GM15510 (cell line): Measurements from ENCODE around the gene OGFOD3.

Experiments used
- POLR2A ChIP-seq: IDR thresholded peaks from 3 replicates; pipeline ENCODE4 v1.6.1; 2011; ENCODE audit warnings: borderline replicate concordance; ENCODE audit not compliant: insufficient read length; ENCODE audit errors: extremely low read depth

OGFOD3 gene

DNA sequence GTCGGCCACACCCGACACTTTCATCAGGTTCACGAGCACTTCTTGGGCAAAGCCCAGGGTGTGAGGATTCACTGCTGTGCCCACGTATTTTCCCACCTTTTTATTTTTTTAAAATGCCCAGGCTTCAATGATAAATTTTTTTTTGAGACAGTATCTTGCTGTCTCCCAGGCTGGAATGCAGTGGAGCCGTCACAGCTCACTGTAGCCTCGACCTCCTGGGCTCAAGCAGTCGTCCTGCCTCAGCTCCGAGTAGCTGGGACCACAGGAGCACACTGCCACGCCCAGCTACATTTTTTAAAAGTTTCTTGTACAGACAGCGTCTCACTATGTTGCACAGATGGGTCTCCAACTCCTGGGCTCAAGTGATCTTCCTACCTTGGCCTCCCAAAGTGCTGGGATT, 29.0 kb downstream of the OGFOD3 start:
- no peak for TF ChIP-seq POLR2A

DNA sequence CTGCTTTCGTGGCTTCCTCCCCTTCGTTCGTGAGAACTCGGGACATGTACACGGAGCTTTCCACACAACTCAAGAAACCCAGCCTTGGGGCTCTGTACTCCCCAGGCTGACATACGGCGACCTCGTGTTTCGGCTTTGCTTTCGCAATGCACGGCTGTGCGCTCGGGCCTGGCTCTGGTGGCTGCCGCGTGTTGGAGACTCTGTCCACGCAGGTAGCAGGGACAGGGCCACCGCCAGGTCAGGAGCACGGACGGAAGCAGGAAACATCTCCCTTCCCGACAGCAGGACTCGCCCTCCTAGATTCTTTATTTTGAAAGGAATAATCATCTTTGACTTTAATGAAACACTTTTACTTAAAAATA, 29.5 kb downstream of the OGFOD3 start:
- no peak for TF ChIP-seq POLR2A

DNA sequence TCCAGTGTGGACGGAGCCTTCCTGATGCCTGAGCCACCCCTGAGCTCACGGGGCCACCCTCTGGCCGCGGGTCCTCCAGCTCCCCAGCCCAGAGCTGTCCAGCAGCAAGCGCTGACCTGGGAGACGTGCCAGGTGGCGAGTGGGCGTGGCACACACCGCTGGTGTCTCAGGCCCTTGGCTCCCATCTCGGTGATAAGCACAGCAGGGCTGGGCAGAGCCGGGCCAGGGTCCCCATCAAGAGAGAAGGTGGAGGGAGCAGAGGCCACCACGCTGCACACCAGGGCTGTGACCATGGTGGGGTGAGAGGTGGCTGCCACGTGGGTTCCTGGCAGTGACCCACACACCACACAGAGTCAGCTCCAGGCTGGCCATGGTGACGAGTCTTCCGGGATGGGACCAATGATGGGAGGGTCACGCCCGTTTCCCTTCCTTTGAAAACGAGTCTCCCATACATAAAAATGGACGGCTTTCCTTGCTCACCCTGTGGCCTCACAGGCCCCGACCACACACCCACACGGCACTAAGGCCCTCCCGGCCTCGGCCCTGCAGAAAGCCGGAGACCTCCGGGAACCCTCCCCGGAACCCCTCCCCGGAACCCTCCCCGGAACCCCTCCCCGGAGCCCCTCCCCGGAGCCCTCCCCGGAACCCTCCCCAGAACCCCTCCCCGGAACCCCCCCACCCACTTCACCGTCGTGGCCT, 30.0 kb downstream of the OGFOD3 start:
- TF ChIP-seq POLR2A = no peak

DNA sequence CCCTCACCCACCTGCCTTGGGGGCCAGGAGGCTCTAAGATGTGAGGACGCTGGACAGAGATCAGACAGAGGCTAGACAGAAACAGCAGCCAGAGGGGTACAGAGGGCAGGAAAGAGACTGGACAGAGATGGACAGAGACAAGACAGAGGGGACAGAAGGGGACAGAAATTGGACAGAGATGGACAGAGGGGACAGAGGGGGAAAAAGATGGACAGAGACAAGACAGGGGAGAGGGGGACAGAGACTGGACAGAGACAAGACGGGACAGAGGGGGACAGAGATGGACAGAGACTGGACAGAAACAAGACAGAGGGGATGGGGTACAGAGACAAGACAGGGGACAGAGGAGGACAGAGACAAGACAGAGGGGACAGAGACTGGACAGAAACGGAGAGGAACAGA, 30.7 kb downstream of the OGFOD3 start:
- TF ChIP-seq POLR2A = no peak

DNA sequence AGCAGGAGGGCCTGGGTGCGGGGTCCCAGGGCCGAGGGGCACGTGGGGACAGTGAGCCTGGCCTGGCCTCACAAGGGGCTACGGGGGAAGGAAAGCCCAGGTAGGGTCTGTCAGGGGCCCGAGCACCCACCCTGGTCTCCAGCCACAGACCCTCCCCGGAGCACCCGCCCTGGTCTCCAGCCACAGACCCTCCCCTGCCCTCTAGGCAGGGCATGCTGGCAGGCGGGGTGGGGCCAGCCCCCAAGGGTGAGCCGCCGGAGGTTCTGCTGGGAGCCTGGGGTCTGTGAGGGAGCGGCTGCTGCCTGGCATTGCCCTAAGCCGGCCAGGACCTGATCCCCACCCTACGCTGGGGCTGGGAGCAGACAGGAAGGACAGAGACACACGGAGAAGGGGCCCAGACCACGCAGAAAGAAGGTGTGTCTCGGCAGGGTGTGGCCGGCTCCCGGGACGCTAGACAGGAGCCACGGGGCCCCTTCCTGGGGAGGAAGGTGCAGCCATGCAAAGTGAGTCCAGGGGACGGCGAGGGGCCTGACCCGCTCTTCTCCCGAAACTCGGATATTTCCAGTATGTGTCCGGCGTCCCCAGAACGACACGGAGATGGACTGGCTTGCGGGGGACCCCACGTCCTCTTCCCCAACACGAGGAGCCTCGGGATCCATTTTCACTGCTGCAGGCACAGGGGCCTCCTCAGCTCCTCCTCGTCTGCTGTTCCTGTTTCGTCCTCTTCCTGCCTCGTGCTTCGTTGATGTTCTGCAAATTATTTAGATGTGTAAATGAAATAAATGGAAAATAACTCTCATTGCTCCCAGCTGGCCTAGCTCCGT, 31.3 kb downstream of the OGFOD3 start:
- TF ChIP-seq POLR2A = no peak

DNA sequence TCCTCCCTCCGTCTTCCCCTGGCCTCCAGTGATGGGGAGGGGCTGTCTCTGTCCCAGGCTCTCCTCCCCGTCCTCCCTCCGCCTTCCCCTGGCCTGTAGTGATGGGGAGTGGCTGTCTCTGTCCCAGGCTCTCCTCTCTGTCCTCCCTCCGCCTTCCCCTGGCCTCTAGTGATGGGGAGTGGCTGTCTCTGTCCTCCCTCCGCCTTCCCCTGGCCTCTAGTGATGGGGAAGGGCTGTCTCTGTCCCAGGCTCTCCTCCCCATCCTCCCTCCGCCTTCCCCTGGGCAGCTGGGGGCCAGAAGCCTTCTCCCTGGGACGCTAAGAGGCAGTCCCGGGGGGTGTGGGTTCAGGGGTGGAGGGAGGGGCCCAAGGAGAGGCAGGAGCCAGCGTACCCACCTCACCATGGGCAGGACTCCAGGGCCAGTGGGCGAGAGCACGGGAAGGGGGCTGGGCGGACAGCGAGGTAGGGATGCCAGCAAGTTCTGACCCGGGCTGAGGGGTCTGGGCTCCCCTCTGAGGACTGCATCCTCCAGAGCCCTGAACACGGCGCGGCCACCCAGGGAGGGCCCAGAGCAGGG, 32.0 kb downstream of the OGFOD3 start:
- TF ChIP-seq POLR2A = no peak

DNA sequence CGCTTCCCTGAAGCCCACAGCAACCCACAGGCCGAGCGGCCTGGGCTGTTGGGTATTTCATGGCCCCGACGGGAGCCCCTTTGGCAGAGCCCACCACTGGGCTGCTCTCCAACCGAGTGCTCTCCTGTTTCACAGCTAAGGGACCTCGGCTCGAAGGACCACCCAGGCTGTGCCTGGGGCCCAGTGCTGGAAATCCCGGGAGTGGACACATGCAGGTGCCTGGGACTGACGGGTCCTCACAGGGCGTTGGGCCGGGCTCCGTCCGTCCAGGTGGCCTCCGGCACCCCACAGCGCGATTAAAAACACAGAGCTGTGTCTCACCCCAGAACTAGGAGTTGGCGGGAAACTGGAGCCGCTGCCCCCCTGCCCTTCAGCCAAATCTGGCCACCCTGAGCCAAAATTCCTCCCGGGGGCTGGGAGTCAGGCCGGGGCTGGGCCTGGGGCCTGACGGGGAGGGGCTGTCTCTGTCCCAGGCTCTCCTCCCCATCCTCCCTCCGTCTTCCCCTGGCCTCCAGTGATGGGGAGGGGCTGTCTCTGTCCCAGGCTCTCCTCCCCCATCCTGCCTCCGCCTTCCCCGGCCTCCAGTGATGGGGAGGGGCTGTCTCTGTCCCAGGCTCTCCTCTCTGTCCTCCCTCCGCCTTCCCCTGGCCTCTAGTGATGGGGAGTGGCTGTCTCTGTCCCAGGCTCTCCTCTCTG, 32.7 kb downstream of the OGFOD3 start:
- TF ChIP-seq POLR2A = no peak

DNA sequence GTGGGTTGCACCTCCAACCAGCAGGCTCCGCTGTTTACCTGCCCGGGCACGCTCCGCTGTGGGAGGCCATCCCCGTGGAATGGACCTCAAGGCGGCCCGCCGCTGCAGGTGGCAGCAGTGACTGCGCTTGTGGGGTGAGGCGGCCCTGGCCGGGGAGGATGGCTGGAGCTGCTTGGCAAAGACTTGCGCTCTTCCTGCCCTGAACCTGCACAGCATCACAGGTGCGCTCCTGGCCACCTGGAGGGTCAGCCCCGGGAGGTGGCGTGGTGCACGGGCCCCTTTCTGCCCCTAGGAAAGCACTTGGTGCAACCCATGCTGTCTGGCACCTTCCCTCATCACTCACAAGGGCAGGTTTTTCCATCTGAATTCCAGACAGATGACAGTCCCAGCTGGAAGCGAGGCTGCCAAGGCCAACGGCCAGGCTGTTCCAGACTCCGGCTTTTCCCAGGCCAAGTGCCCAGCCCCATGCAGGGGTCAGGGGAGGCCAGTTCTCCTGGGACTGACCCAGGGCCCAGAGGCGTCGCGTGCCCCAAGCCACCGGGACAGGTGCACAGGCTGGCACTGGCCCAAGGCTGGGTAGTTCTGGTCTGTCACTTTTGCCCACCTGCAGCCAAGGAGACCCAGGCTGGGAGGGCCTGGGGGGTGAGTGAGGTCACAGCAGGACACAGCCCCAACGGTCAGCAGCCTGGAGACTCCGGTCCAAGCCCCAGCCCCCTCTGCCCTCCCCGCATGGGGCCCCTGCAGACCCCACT, 33.5 kb downstream of the OGFOD3 start:
- no peak for TF ChIP-seq POLR2A

DNA sequence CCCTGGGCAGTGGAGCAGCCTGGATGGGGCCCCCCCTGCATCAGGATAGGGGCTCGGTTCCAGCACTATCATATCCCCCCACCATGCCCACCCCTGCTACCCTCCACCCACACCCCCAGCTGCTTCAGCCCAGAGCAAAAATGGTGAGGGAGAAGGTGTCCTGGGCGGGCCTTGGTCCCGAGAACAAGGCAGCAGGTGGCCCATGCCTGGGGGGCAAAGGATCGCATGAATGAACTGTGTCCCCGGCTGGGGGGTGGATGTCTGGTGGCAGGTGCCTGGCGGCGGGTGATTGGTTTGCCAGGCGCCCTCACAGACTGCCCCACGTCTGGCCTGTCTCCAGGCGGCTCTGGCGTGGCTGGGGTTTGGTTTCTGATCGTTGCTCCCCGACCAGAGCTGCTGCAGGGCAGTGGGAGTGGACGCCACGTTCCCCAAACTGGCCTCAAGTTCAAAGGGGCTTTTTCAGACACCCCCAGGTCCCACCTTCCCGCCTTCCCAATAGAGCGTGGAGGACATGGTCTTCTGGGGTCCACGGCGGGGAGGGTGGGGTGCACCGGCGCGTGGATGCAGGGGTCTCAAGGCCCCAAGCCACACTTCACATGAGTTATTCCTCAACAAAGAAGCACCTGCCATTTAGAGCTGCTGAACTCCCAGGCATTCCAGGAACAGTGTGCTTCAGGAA, 34.2 kb downstream of the OGFOD3 start:
- TF ChIP-seq POLR2A = no peak

DNA sequence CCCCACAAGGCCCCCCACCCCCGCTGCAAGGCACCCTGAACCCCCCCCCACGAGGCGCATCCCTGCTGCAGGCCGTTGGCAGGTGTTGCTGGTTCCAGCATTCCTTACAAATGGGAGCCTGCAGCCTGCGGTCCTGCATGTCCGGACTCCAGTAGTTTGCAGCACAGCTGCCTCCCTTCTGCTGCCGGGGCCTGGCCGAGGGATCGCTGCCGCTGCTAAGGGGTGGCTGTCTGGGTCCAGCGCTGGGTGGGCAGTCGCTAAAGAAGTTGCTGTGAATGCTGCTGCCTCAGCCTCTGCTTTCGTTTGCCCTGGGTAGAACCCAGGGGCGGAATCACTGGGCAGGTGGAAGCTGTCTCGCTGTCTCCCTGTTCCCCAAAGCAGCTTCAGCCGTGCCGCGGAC, 35.0 kb downstream of the OGFOD3 start:
- no peak for TF ChIP-seq POLR2A

DNA sequence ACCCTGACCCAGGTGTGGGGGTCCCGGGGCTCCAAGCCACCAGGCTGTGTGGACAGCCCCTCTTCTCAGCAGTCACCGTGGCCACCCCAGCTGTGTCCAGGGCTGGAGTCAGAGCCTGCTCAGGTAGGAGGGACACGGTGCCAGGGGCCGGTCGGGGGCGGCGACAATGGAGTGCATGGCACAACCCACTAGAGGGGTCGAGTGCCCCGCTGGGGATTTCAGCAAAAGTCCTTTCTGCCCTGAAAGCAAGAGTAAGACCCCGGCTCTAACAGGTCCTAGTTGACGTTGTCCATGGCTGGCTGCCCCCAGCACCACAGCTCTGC, 35.5 kb downstream of the OGFOD3 start:
- TF ChIP-seq POLR2A = no peak

DNA sequence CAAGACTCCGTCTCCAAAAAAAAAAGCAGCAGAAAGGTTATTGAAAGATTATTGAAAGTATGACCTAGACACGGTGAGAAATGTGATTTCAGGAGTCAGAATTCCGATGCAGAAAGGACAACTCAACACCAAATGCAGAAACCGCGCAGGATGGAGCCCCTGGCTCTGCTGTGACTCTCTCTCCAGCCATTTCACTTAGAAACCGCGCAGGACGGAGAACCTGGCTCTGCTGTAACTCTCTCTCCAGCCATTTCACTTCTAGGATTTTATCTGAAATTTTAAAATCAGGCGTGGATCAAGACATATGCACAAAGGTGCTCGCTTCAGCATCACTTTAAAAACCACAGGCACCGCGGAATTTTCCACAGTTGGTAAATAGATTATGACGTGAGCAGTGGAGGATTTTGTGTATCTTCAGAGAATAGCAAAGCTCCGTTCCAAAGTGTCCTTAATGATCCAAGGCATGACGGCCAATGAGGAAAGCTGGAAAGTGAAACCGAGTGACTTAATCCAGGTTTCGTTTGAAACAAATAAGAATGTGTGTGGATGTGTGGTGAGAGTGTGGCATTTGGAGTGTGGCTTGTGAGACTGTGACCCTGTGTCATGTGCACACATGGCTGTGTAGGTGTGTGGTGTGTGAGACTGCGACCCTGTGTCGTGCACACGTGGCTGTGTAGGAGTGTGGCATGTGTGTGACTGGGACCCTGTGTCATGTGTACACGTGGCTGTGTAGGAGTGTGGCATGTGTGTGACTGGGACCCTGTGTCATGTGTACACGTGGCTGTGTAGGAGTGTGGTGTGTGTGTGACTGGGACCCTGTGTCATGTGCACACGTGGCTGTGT, 37.3 kb downstream of the OGFOD3 start:
- no peak for TF ChIP-seq POLR2A

DNA sequence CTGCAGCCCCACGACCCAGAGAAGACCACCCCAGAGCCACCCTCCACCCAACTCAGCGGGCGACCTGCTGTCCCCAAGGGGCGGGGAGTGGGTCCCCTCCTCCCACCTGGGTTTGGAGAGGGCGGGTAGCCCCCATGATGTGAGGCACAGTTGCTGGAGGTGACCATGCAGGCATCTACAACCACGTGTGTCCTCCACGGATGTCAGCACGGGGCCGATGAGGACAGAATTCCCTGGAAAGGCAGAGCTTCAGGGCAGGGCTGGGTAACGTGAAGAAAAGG, 39.7 kb downstream of the OGFOD3 start:
- no peak for TF ChIP-seq POLR2A

DNA sequence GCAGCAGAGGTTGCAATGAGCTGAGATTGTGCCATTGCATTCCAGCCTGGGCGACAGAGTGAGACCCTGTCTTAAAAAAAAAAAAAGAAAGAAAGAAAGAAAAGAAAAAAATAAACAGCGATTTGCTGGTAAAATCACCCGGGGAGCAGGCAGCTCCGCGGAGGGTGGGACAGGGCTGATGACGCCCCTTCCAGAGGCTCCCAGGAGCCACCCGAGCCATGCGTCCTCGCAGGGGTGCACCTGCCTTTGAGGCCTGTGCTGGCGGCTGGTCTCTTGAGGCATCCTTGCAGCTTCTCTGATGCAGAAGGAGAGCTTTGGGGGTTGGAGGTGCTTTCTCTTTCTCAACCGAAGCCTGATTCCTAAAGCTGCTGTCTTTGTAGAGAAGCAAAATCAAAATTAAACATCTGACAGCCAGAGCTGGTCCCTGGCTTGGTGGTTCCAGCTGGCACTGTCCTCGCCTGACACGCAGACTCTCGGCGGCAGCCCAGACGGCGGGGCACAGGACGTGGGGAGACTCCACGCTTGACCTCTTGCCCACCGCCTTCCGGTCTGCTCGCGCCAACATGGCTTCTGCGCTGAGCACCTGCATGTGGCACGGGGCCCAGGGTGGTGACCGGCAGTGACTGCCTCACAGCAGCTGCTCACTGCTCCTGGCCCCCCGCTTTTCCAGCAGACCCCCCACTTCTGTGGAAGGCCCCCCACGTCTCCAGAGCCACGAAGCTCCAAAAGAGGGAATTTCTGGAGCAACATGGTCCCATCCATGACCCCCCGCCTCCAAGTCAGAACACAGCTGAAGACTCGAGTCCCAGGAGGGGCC, 40.3 kb downstream of the OGFOD3 start:
- no peak for TF ChIP-seq POLR2A
